LNCaP clone FGC (cell line): ENCODE results near the gene CA7.

Experiments used
- DNase-seq: peaks from one replicate; pipeline ENCODE4 v3.0.0-alpha.2; 2011; ENCODE audit warnings: low read depth
- H3K4me3 ChIP-seq: 2 replicates; pipeline ENCODE4 v1.5.1; 2011; ENCODE audit warnings: mild to moderate bottlenecking, low read depth, low read length, control low read depth
- TF ChIP-seq, protein P1 (sequence below): IDR thresholded peaks from 2 replicates; pipeline ENCODE4 v1.5.1; 2012; ENCODE audit warnings: mild to moderate bottlenecking; ENCODE audit not compliant: control insufficient read depth, insufficient read depth; ENCODE audit errors: extremely low read depth

Gene CA7

DNA sequence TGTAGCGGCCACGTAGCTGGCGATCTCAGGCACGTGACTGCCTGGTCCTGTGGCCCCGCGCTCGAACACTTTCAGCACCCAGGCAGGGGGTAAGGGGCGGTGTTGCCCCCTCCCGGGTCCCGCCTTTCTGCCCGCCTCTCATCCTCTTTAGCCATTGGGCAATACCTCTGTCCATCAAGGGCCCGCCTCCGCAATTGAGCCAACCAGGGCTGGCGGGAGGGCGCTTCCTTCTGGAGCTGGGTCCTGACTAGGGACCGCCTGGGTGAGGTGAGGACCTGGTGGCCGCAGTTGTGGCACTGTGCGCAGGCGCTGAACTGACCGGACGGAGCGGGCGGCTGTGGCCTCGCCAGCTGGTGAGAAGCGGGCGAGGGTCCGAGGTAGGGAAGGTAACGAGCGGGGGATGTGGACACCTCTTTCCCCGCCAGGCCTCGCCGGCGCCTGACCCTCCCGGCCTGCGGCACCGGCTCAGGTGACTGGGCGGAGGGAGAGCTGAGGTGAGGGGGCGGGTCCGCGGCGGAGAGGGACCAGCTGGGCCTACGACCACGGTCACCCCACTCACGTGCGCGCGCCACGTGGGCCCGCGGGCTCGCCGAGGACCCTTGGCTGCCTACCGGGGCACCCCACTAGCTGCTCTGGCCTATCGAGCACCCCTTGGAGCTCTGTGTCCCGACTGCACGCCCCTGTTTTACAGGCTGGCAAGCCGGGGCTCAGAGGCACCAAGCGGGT lies 36.2 kb downstream of the CA7 start, which contains the start of gene PDP2:
PDP2 (plus strand) TSS at position 228 of the 726 bp plus-strand sequence. CDS start 3,770 bp downstream, outside the sequence.
- TF ChIP-seq, protein P1, sequence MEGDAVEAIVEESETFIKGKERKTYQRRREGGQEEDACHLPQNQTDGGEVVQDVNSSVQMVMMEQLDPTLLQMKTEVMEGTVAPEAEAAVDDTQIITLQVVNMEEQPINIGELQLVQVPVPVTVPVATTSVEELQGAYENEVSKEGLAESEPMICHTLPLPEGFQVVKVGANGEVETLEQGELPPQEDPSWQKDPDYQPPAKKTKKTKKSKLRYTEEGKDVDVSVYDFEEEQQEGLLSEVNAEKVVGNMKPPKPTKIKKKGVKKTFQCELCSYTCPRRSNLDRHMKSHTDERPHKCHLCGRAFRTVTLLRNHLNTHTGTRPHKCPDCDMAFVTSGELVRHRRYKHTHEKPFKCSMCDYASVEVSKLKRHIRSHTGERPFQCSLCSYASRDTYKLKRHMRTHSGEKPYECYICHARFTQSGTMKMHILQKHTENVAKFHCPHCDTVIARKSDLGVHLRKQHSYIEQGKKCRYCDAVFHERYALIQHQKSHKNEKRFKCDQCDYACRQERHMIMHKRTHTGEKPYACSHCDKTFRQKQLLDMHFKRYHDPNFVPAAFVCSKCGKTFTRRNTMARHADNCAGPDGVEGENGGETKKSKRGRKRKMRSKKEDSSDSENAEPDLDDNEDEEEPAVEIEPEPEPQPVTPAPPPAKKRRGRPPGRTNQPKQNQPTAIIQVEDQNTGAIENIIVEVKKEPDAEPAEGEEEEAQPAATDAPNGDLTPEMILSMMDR = no peak
- peak within 1 kb of the TSS; percentile 95 for H3K4me3 ChIP-seq
- DNase-seq = peak; percentile 81

DNA sequence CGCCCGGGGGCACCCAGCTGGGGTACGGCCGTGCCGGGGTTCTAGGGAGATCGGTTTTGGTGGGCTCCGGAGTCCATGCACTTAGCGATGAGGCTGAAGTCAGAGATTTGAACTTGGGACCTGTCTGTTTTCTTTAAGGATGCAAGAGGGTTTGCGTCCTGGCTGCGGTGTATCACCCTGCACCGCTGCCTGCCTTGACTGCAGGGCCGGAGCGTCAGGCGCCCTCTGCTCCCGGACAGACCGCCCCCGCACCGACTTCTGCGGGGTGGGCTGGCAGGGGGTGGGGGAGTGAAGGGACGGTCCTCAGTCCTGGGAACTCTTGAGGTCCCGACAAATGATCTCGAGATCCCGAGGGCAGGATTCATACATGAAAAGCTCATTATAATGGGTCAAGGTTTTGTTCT lies 36.8 kb downstream of the CA7 start:
- DNase-seq = no peak
- H3K4me3 ChIP-seq = peak overlapping the region; percentile 95
- TF ChIP-seq, protein P1 = no peak

DNA sequence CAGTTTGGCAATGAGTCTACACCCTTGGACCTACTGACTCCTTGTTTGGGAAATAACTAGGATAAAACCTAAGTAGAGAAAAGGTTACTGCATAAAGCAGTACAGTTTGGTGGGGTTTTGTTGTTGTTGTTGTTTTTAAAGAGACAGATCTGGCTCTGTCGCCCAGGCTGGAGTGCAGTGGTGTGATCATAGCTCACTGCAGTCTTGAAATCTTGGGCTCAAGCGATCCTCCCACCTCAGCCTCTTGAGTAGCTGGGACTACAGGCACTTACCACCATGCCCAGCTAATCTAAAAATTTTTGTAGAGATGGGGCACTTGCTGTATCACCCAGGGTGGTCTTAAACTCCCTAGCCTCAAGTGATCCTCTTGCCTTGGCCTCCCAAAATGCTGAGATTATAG lies 37.3 kb downstream of the CA7 start:
- no peak for DNase-seq
- peak overlapping the region; percentile 95 for H3K4me3 ChIP-seq

DNA sequence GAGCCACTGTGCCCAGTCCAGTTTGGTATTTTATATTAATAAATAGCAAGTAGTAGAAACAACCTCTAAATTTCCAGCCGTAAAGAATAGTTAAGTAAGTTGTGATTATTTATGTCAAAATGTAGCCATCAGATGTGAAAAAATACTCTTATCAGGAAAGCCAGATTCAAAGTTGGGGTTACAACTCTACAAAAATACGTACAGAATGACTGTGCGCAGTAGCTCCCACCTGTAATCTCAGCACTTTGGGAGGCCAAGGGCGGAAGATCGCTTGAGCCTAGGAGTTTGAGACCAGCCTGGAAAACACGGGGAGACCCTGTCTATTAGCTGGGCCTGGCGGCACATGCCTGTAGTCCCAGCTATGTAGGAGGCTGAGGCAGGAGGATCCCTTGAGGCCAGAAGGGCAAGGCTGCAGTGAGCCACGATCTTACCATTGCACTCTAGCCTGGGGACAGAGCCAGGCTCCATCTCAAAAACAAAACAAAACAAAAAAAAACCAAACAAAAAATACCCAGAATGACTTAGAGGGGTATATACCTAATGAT lies 37.8 kb downstream of the CA7 start:
- no peak overlapping the region; the same call in 1 of the 2 replicates for H3K4me3 ChIP-seq
- no peak for DNase-seq

More for the DNA sequence above, 37.3 kb downstream of the CA7 start:
- TF ChIP-seq, protein P1 = no peak

DNA sequence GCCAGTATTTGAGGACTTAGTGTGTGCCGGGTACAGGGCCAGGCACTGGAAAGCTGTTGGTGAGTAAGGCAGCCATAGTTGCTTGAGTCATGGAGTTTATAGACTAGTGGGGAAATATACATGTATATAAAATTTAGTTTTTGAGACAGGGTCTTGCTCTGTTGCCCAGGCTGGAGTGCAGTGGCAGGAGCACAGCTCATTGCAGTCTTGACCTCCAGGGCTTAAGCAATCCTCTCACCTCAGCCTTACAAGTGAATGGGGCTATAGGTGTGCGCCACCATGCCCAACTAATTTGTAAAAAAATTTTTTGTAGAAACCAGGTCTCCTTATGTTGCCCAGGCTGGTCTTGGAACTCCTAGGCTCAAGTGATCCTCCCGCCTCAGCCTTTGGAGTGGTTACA lies 38.5 kb downstream of the CA7 start:
- TF ChIP-seq, protein P1 = no peak
- no peak for DNase-seq
- no peak overlapping the region for H3K4me3 ChIP-seq

More for the DNA sequence above, 37.8 kb downstream of the CA7 start:
- TF ChIP-seq, protein P1 = no peak

DNA sequence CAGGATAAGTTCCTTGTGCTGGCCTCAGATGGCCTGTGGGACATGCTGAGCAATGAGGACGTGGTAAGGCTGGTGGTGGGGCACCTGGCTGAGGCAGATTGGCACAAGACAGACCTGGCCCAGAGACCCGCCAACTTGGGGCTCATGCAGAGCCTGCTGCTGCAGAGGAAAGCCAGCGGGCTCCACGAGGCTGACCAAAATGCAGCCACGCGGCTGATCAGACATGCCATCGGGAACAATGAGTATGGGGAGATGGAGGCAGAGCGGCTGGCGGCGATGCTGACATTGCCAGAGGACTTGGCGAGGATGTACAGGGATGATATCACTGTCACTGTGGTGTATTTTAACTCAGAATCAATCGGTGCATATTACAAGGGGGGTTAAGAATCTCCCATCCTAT lies 41.3 kb downstream of the CA7 start:
- no peak overlapping the region for H3K4me3 ChIP-seq
- TF ChIP-seq, protein P1 = no peak
- DNase-seq = no peak
